IMR-90 (cell line): ENCODE data around the gene SNRK. TPM values are rescaled to one million over a fixed set of nuclear protein-coding genes. Genes with fewer than 3 reads are reported as not detected.

ENCODE experiments used
- ATAC-seq: fragments of 200-7000 bp; cut with Tn5 transposase; 2 replicates; pipeline ENCODE4 v1.9.1; 2020; ENCODE audit warnings: low read depth, mild to moderate bottlenecking, moderate library complexity
- BruUV-seq: library from RNA; stranded (reverse); fragments of 400-500 nt; replicated peaks from 2 replicates; lab custom pipeline; 2021; lab: Mats Ljungman, UMichigan
- CTCF ChIA-PET: fragments of 300-600 bp; formaldehyde crosslinking; extraction: SDS; loops from one replicate; lab custom pipeline; 2021; ENCODE audit warnings: antibody characterized with exemption; lab: Yijun Ruan, JAX
- POLR2A ChIA-PET: fragments of 300-600 bp; sonication (Branson Sonifier 250); formaldehyde crosslinking; loops from one replicate; lab custom pipeline; 2022; ENCODE audit warnings: antibody characterized with exemption; ENCODE audit not compliant: unreplicated experiment; lab: Charles Lee
- DNase-seq: peaks from one replicate; pipeline ENCODE4 v3.0.0; 2013
- H2AFZ ChIP-seq: replicated peaks from 2 replicates; pipeline ENCODE3; 2013; ENCODE audit warnings: low read length, mild to moderate bottlenecking; ENCODE audit not compliant: poor library complexity
- H2AK5ac ChIP-seq: 2 replicates; pipeline ENCODE4 v1.6.1; 2013; ENCODE audit warnings: low read depth, low read length, inconsistent platforms
- H2AK9ac ChIP-seq: replicated peaks from 2 replicates; pipeline ENCODE3; 2013; ENCODE audit warnings: mild to moderate bottlenecking, low read depth, low read length, moderate library complexity; ENCODE audit not compliant: poor library complexity
- H2BK120ac ChIP-seq: 2 replicates; pipeline ENCODE4 v1.6.1; 2013; ENCODE audit warnings: low read depth, low read length, inconsistent platforms
- H2BK15ac ChIP-seq: 3 replicates; pipeline ENCODE4 v1.6.1; 2013; ENCODE audit warnings: low read depth, low read length, inconsistent platforms
- H2BK20ac ChIP-seq: 2 replicates; pipeline ENCODE4 v1.6.1; 2013; ENCODE audit warnings: low read depth, mild to moderate bottlenecking, inconsistent platforms, low read length, moderate library complexity
- H2BK5ac ChIP-seq: 2 replicates; pipeline ENCODE4 v1.6.1; 2013; ENCODE audit warnings: mild to moderate bottlenecking, low read depth, low read length, inconsistent platforms; ENCODE audit not compliant: poor library complexity, severe bottlenecking
- H3K14ac ChIP-seq: replicated peaks from 2 replicates; pipeline ENCODE4 v1.6.1; 2013; ENCODE audit warnings: low read depth, low read length, inconsistent platforms
- H3K18ac ChIP-seq: 2 replicates; pipeline ENCODE4 v1.6.1; 2013; ENCODE audit warnings: low read depth, low read length, control low read depth
- H3K23ac ChIP-seq: 2 replicates; pipeline ENCODE4 v1.6.1; 2013; ENCODE audit warnings: low read depth, low read length, inconsistent platforms
- H3K27ac ChIP-seq: 2 replicates; pipeline ENCODE4 v1.5.1; 2013; ENCODE audit warnings: mild to moderate bottlenecking, control low read depth, low read length; ENCODE audit not compliant: insufficient read depth
- H3K27me3 ChIP-seq: 2 replicates; pipeline ENCODE4 v1.6.1; 2013; ENCODE audit warnings: low read length; ENCODE audit not compliant: control insufficient read depth, insufficient read depth
- H3K36me3 ChIP-seq: 2 replicates; pipeline ENCODE4 v1.6.1; 2013; ENCODE audit warnings: low read length, mixed read lengths; ENCODE audit not compliant: control insufficient read depth, insufficient read depth
- H3K4ac ChIP-seq: 2 replicates; pipeline ENCODE4 v1.6.1; 2013; ENCODE audit warnings: low read depth, low read length, inconsistent platforms
- H3K4me1 ChIP-seq: 2 replicates; pipeline ENCODE4 v1.6.1; 2013; ENCODE audit warnings: low read length, mixed read lengths; ENCODE audit not compliant: control insufficient read depth, insufficient read depth
- H3K4me2 ChIP-seq: 2 replicates; pipeline ENCODE4 v1.6.1; 2013; ENCODE audit warnings: low read depth, mild to moderate bottlenecking, control low read depth, low read length, moderate library complexity
- H3K4me3 ChIP-seq: 2 replicates; pipeline ENCODE4 v1.5.1; 2013; ENCODE audit warnings: low read depth, mild to moderate bottlenecking, control low read depth, low read length, moderate library complexity; ENCODE audit not compliant: insufficient read depth
- H3K56ac ChIP-seq: 2 replicates; pipeline ENCODE4 v1.6.1; 2013; ENCODE audit warnings: low read length, inconsistent platforms; ENCODE audit not compliant: insufficient read depth; ENCODE audit errors: extremely low read depth
- H3K79me1 ChIP-seq, 2 experiments: 2 replicates each; pipeline ENCODE4 v1.6.1; 2013; ENCODE audit warnings: low read length in 2 of 2, inconsistent platforms in 1 of 2, low read depth in 1 of 2
- H3K9ac ChIP-seq: 2 replicates; pipeline ENCODE4 v1.6.1; 2013; ENCODE audit warnings: low read depth, low read length, control low read depth
- H3K9me1 ChIP-seq: 2 replicates; pipeline ENCODE4 v1.6.1; 2013; ENCODE audit warnings: low read length, inconsistent platforms; ENCODE audit not compliant: insufficient read depth
- H3K9me3 ChIP-seq: 2 replicates; pipeline ENCODE4 v1.6.1; 2013; ENCODE audit warnings: low read length; ENCODE audit not compliant: control insufficient read depth, insufficient read depth
- H4K20me1 ChIP-seq: 2 replicates; pipeline ENCODE4 v1.6.1; 2013; ENCODE audit warnings: low read length, inconsistent platforms; ENCODE audit not compliant: insufficient read depth
- H4K5ac ChIP-seq: 2 replicates; pipeline ENCODE4 v1.6.1; 2013; ENCODE audit warnings: mild to moderate bottlenecking, low read depth, low read length, control low read depth
- H4K8ac ChIP-seq, 2 experiments: 2 replicates each; pipeline ENCODE4 v1.6.1; 2013; ENCODE audit warnings: low read depth in 2 of 2, low read length in 2 of 2, control low read depth in 1 of 2, inconsistent platforms in 1 of 2
- H4K91ac ChIP-seq: 2 replicates; pipeline ENCODE4 v1.6.1; 2013; ENCODE audit warnings: low read depth, low read length, inconsistent platforms; ENCODE audit not compliant: insufficient read depth
- CEBPB ChIP-seq: IDR thresholded peaks from 2 replicates; pipeline ENCODE4 v1.6.1; 2012; ENCODE audit warnings: low read depth, low read length, improper control_type of control experiment
- MAFK ChIP-seq: IDR thresholded peaks from 2 replicates; pipeline ENCODE4 v1.6.1; 2012; ENCODE audit warnings: low read depth, low read length, improper control_type of control experiment
- WGBS, 2 experiments: methylation state at CpG; one replicate each; pipeline versions ENCODE4 v1.1.5 to v1.1.7; 2013; ENCODE audit warnings: missing lambda C conversion rate in 2 of 2; ENCODE audit not compliant: insufficient read length in 1 of 2; ENCODE audit errors: extremely low coverage in 2 of 2; 5-methylcytosine and 5-hydroxymethylcytosine counted together
- dilution Hi-C: fragments of 300-500 bp; cut with HindIII; formaldehyde crosslinking; loops from one replicate; pipeline ENCODE4 v1.14.3; 2018; ENCODE audit warnings: low sequenced_read_pairs; ENCODE audit not compliant: unreplicated experiment
- in situ Hi-C: fragments of 300-500 bp; cut with MboI; formaldehyde crosslinking; loops from 3 replicates; pipeline ENCODE4 v1.14.3; 2019; ENCODE audit warnings: low sequenced_read_pairs, inconsistent platforms, mixed read lengths
- intact Hi-C: fragments of 100-400 bp; cut with micrococcal nuclease; formaldehyde crosslinking; loops from 2 replicates; pipeline ENCODE4 v1.10.0; 2022
- polyA plus RNA-seq, 3 experiments: library from polyadenylated mRNA; depleted of rRNA; stranded (reverse); fragments of >200 nt; gene quantifications; 2 replicates each; pipeline ENCODE4 v1.2.3, GENCODE V29; 2012; ENCODE audit warnings: low replicate concordance in 1 of 3
- total RNA-seq: library from RNA; depleted of rRNA; stranded (reverse); fragments of >200 nt; gene quantifications from 2 replicates; pipeline ENCODE4 v1.2.3, GENCODE V29; 2012

SNRK gene
- total and polyA plus RNA-seq, 2 of the 4 experiments (the other 2 are of a cell fraction), result 4.7 to 23.1 TPM

DNA sequence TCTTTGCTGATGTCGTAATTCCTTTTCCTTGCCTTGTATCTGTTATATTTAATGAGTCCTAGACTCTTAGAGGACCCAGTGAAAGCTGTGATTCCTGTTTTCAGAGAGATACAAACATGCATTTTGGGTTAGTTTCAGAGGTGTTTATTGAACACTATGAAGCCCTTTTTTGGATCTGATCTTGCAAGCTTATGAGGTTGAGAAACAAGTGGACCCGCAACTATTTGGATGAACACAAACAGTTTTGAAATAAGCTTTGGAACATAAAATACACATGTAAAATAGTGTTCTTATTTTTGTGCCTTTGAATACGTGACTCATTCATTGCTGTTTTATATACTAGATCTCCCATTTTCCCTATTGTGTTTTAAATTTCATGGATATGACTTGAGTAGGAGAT lies 33.5 kb downstream of the SNRK start:
- Histone ChIP-seq H3K27me3 (no peaks in the 10 kb centered on the region), H3K9me3 (no peaks in the 10 kb centered on the region), H4K8ac (no peak overlapping the region), H3K4me3 (no peak overlapping the region), H2BK15ac (no peak overlapping the region), H3K27ac (no peak overlapping the region), H3K4me1 (peaks cover 8% of the 10 kb centered on the region), H2AK9ac (no peak overlapping the region), H3K9me1 (peaks cover 13% of the 10 kb centered on the region; the same call in 1 of the 2 replicates), H2AK5ac (no peak overlapping the region), H3K18ac (no peak overlapping the region), H3K23ac (no peak overlapping the region), H2BK5ac (no peak overlapping the region), H3K56ac (no peak overlapping the region), H4K5ac (no peak overlapping the region), H3K79me1 (peaks cover 19 to 63% of the 10 kb centered on the region in 2 experiments), H4K91ac (no peak overlapping the region), H2AFZ (no peak overlapping the region), H2BK20ac (no peak overlapping the region), H2BK120ac (no peak overlapping the region), H4K20me1 (peaks cover 23% of the 10 kb centered on the region; the same call in 1 of the 2 replicates), H3K4me2 (no peak overlapping the region), H3K4ac (no peak overlapping the region), H3K36me3 (peaks cover 3% of the 10 kb centered on the region), H3K14ac (no peak overlapping the region), H3K9ac (no peak overlapping the region)
- DNase-seq (no peak), ATAC-seq (no peak)
- 0 out of 2 replicates have a peak, but pooled peaks have one; percentile 14 for TF ChIP-seq CEBPB
- no peak for TF ChIP-seq MAFK
- POLR2A ChIA-PET, result no interaction called here
- dilution Hi-C loops (no loop called here), in situ Hi-C loops (no loop called here), intact Hi-C loops (no loop called here)
- no CpG with 5 or more reads among the region's 3 CpGs for WGBS, 2 experiments
- CTCF ChIA-PET, result interaction anchor here (0.6 kb wide), 1 partner anchor 10 kb away, joined by 5 read pairs; no protein-coding TSS in a partner anchor
- no TSS peak for BruUV-seq
